ENCODE measurements around the gene VIPR2. TPM values are rescaled to one million over a fixed set of nuclear protein-coding genes. Genes with fewer than 3 reads are reported as not detected.

The VIPR2 gene
- total and polyA plus RNA-seq, 2 experiments from 2014 or later, result 1.3 to 2.7 TPM

DNA sequence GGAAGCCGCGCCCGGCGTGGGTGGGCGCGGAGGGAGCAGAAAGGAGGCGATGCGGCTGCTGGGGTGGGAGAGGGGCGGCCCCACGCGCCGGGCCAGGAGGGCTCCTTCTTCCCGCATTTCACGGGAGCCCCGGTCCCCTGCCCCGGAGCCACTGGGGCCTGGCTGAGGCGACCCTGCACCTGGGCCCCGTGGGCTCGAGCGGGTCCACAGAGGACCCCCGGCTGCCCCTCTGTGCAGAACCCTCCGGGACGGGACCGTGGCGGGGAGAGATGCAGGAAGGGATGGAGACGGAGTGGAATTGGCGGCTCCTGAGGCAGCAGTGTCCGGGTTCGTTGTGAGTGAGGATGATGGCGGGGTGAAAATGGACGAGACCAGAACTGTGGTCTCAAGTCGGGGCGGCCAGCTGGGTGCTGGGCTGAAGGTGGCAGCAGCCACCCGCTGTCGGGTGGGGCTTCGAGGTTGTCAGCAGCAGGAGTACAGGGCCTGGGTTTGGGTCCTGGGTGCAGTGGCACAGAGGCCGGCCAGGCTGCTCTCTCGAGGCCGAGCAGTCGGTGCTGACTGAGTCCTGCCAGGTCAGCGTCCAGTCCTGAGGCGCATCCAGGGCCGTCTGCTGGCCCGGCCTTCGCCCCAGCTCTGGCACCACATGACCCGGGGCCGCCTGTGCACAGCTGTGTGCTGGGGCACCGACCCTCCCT is 80.4 kb downstream of the VIPR2 start (continued):
- no peak for TF ChIP-seq ZNF462 (CRISPR knock-in tag; IDR thresholded peaks at IDR 0.05)
- TF ChIP-seq CREB1 (CRISPR knock-in tag; IDR thresholded peaks at IDR 0.05; ENCODE audit: low read depth), result no peak

DNA sequence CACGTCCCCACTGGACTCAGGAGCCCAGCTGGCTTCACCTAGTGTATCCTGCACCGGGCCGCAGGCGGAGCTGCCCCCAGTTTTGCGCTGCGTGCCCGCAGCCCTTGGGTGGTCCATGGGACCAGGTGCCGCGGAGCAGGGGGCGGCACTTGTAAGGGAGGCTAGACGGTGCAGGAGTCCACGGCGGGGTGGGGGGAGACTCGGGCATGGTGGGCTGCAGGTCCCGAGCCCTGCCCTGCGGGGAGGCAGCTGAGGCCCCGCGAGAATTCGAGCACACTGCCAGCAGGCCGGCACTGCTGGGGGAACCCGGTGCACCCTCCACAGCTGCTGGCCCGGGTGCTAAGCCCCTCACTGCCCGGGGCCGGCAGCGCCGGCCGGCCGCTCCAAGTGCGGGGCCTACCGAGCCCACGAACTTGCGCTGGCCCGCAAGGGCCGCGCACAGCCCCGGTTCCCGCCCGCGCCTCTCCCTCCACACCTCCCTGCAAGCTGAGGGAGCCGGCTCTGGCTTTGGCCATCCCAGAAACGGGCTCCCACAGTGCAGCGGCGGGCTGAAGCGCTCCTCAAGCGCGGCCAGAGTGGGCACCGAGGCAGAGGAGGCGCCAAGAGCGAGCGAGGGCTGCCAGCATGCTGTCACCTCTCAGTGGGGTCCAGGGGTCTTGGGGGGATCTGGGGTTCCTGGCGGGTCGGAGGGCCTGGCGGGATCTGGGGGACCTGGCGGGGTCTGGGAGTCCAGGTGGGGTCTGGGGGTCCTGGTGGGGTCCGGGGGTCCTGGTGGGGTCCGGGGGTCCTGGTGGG is 81.4 kb downstream of the VIPR2 start:
- no peak overlapping the region for H3K4me3 Mint-ChIP-seq
- H3K4me3 ChIP-seq, result no peak overlapping the region

More for the DNA sequence above, 81.4 kb downstream of the VIPR2 start:
- no peaks in the 10 kb centered on the region for H3K36me3 ChIP-seq (ENCODE audit: insufficient read depth)
- peaks cover 11% of the 10 kb centered on the region for H3K4me1 ChIP-seq (ENCODE audit: insufficient read depth)
- H3K27me3 Mint-ChIP-seq (ENCODE audit: insufficient read depth, low read depth, poor library complexity), result peaks cover 7% of the 10 kb centered on the region
- no peak for DNase-seq (ENCODE audit: low spot score)
- no peak overlapping the region for H3K4me2 ChIP-seq
- no peak overlapping the region for H3K27ac ChIP-seq (ENCODE audit: low read depth)
- no peak for TF ChIP-seq EZH2 (IDR thresholded peaks at IDR 0.05; ENCODE audit: low read depth, unreplicated experiment)
- 0 out of 2 replicates have a peak, but pooled peaks cover 3% of the 10 kb centered on the region for H3F3A ChIP-seq (replicated peaks; ENCODE audit: low read depth)
- peaks cover 6% of the 10 kb centered on the region; the same call in 1 of the 2 replicates for H3K27me3 ChIP-seq (ENCODE audit: insufficient read depth)
- H3K79me2 ChIP-seq (replicated peaks; ENCODE audit: insufficient read depth), result no peaks in the 10 kb centered on the region
- H3K4me1 Mint-ChIP-seq, result no peaks in the 10 kb centered on the region
- no peaks in the 10 kb centered on the region for H4K20me1 ChIP-seq (replicated peaks; ENCODE audit: insufficient read depth)
- no peak for ATAC-seq
- no peak overlapping the region for H2AFZ ChIP-seq
- peaks cover 15% of the 10 kb centered on the region for H3K36me3 Mint-ChIP-seq (ENCODE audit: low read depth)
- no peak overlapping the region for H3K27ac Mint-ChIP-seq
- peaks cover 50% of the 10 kb centered on the region for H3K9me3 Mint-ChIP-seq
- peaks cover 9% of the 10 kb centered on the region; the same call in 1 of the 2 replicates for H3K9me2 ChIP-seq (ENCODE audit: insufficient read depth)

All from GM23338 (cell line).